Stimulated activated CD4-positive, alpha-beta T cell treated with anti-CD3 and anti-CD28 coated beads, Interleukin-15, amount 100 ng/mL, for 48 hours (primary cell): Measurements from ENCODE around the gene DLL4.

Source experiments
- DNase-seq, 2 donors: peaks; one replicate each; pipeline ENCODE4 v3.0.0-alpha.2; 2020; ENCODE audit warnings: low read depth in 2 of 2

Gene DLL4

DNA sequence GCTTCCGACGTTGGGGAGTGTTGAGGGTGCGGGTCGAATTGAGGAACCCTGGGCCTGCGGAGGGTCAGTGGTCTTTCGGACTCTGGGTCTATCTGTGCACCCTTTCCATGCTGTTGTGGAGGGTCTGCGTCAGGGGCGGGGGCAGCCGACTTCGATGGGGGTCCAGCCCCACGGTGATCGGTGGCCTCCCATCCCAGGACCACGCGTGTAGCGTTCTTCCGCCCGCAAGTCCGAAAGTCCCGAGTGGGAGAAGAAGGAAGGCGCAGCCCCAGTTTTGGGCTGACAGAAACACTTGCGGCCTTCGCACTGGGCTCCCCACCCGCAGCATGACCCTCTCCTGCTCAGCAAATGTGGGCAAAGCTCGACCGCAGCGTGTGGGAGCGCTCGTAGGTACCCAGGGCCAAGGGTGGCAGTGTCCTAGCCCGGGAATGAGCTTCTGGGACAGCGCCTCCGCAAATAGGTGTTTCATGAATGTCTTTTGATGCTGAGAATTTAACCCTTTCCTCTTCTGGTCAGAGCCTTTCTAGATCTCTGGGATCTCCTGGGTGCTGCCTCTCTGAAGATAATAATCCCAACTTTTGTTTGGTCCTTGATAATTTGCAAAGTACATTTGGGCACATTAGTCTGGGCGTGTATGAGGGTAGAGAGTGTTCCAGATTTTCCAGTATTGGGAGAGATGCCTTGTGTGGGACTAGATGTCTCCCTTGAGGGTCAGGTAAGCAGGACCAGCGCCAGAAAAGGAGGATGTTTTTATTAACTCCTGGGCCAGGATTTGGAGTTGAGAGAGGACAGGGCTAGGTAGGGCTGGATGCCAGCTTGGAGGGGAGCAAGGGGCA, 2.3 kb upstream of the DLL4 start:
- DNase-seq = no peak

DNA sequence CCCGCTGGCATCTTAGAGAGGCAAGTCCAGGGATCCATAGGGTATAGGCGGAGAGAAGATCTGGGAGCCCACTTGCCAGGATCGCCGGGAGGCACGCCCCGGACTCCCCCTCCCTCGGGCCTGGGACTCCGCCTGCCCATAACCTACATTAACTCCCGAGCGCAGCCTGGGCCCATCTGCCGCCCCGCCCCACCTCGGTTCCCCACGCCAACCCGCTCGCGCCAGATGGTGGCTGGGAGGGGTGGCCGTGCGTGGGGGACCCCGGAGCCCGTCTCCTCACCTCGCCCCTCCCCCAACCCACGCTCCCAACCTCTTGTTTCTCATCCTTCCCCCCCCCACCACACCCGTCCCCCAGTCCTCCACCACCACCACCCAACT, 1.7 kb upstream of the DLL4 start:
- DNase-seq = no peak

DNA sequence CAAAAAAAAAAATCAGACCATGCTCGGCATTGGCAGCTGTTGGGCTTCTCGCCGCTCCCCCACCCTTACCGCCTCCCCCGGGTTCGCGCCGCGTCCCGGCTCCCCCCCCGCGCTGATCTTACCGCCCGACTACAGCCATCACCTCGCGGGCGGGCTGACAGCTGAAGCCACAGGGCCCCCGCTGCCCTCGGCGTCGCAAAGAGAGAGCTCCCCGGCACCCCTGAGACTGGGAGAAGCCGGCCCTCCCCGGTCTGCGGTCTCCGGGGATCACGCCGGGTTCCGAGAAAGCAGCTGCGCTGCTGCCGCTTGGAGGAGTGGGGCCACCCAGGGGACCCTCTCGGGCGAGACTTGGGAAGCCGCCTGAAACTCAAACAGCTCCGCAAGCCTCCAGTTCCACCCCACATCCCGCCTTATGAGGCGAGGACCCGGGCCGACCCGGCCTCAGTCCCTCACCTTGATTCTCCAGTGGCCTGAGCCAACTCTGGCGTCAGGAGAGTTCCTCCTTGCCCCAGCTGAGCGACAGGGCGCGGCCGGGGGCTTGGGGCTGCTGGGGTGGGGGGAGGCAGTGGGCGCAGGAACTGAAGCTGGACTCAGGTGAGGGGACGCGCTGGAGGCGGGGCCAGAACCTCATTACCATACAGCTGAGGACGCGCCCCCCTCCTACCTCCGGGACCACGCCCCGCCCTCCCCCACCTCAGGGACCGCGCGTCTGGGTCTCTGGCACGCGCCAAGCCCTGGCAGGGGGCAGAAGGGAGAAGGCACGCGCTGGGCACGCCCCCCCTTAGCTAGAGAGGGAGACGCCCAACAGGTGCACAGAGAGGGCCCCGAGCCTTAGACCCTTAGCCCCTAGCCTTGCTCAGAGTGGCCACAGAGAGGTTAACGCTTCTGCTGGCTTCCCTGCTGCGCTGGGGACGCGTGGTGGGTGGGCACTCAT, 1.0 kb upstream of the DLL4 start:
- no peak for DNase-seq

DNA sequence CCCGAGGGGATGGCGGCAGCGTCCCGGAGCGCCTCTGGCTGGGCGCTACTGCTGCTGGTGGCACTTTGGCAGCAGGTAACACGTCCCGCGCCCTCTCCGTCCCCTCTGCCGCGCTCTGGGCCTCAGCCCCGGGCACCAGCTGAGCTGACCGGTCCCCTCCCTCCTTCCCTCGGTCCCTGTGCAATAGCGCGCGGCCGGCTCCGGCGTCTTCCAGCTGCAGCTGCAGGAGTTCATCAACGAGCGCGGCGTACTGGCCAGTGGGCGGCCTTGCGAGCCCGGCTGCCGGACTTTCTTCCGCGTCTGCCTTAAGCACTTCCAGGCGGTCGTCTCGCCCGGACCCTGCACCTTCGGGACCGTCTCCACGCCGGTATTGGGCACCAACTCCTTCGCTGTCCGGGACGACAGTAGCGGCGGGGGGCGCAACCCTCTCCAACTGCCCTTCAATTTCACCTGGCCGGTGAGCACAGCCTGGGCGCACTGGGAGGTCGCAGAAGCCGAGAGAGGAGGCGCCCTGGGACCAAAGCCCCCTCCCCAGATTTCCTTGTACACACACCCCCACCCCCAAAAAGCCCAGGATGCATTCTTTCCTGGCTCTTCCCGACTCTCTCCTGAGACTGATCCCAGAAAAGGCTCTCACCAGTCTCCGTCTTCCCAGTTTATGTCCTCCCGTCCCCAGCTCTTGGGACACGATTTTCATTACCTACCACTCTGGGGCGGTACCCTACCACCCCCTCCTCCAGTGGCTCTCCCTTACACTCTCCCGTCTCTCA, 705 bp downstream of the DLL4 start:
- no peak for DNase-seq

DNA sequence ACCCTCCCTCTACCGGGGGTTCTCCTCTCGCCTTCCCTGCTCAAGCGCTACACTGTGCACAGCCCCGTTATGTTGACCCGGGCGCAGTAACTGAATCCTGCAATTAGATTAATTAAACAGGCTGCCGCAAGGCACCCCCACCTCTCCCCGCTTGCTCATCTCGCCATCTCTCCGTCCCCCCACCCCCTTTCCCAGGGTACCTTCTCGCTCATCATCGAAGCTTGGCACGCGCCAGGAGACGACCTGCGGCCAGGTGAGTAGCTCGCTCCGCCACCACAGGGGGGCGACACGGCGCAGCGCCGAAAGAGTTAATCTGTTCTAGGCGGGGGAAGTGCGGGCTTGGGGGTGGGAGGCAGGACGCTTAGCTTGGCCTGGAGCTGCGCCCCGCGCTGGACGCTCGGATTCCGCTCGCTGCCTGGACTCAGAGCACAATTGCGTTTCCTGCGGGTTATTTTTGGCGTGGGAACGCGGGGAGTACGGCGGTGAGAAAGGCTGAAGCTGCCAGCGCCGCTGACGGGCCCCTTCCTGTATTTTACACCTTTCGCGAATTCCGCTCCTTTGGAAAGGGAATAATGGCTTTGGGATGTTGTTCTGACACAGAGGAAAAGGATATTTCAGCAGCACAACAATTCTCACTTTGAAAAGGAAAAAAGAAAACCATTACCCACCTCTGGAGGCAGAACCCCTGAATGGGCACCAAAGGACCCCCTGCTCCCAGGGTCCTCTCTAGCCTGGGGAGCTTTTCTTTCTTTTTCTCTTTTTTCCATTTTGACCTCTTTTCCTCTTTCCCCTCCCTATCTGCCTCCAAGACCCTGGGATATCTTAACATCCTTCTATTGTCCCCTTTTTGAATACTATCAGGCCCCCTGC, 1.5 kb downstream of the DLL4 start:
- peak in 1 of 2 donors; percentile 44 for DNase-seq

DNA sequence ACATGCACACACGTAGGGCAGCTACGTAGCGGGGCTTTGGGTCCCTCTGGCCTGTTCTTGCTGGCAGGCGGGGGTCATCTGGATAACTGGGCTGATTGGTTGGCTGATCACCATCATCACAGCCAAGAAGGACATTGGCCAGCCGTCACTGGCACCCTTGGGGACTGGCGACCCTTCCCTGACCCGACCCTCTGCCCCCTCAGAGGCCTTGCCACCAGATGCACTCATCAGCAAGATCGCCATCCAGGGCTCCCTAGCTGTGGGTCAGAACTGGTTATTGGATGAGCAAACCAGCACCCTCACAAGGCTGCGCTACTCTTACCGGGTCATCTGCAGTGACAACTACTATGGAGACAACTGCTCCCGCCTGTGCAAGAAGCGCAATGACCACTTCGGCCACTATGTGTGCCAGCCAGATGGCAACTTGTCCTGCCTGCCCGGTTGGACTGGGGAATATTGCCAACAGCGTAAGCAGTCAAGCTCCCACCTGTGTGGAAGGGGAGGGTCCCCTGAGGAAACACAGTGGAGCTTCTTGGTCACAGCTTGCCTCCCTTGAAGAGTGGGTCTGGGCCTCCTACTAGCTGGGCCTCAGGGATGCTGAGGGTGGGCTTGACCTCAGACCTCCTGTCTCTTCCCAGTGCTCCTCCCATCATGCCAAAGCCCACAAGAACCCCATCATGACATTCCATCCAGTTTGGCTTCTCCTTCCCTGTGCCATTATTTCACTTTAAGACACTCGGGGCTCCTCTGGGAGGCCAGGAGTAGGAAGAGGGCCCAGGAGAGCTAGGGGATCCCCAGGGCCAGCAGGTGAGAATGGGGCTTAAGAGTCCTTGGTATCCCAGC, 2.4 kb downstream of the DLL4 start:
- DNase-seq = no peak

DNA sequence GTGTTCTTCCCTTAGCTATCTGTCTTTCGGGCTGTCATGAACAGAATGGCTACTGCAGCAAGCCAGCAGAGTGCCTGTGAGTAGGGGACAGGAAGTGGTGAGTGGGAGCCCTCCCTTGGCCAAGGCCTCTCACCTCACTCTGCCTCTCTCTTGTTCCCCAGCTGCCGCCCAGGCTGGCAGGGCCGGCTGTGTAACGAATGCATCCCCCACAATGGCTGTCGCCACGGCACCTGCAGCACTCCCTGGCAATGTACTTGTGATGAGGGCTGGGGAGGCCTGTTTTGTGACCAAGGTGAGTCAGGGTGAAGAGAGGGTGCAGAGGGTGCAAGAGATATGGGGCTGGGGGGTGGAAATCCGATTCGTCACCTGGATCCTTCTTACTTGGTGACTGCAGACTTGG, 3.0 kb downstream of the DLL4 start:
- no peak for DNase-seq

DNA sequence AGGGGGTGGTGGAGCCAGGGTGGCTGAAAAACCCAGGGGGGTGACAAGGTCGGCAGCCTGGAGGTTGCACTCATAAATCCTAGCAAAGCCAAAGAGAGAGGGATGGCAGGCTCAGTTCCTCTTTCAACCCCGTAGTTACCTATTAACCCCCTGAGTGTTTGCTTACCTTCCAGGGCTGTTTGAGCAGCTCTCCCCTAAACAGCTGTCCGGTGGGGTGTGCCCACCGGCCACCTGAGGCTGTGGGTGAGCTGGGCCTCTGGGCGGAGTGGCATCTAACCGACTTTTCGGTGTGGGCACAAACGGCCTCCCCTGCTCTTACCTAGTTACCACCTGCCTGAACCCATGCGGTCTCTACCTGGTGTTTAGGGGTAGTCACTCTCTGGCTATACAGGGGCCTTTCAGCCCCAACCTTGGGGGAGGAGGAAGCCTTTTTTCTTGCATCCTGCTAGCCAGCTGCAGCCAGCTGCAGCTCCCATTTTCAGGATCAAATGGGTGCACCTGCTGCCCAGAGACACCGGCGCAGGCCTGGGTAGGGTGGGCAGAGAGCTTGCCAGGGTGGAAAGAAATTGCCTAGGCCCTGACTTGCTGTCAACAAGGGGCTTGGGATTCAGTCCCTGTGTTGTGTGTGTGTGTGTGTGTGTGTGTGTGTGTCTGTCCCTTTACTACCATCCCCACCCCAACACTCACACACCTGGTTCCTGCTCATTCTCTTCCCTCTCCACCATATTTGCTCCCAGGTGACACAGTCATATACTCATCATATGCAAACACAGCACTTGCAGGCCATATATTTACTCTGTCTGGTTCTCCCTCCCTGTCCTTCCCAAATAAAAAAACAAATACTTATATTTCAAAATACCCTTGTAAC, 3.7 kb downstream of the DLL4 start:
- no peak for DNase-seq

DNA sequence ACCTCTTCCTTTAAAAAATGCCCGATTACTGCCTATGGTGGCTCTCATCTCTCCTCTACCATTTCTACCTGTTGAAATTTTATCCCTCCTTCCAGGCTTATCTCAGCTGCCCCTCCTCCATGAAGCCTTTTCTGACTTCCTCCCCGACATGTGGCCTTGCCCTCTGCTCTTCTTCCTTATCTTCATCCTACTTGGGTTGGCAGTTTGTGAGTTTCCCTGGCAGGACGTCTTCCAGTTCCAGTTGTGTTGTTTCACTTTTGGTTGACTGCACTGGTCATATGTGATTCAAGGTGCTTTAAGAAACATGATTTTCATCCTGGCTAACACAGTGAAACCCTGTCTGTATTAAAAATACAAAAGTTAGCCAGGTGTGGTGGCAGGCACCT, 4.4 kb downstream of the DLL4 start:
- DNase-seq = no peak

DNA sequence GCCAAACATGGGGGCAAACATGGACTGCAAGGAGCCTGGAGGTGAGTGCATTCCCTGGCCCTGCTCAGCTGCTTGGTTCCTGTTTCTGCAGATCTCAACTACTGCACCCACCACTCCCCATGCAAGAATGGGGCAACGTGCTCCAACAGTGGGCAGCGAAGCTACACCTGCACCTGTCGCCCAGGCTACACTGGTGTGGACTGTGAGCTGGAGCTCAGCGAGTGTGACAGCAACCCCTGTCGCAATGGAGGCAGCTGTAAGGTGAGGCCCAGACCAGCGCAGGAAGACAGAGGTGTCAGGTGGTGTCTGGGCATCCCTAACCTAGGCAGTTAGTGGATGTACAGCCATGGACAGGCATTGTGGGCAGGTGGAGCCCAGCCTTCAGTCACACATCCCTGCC, 5.3 kb downstream of the DLL4 start:
- no peak for DNase-seq

DNA sequence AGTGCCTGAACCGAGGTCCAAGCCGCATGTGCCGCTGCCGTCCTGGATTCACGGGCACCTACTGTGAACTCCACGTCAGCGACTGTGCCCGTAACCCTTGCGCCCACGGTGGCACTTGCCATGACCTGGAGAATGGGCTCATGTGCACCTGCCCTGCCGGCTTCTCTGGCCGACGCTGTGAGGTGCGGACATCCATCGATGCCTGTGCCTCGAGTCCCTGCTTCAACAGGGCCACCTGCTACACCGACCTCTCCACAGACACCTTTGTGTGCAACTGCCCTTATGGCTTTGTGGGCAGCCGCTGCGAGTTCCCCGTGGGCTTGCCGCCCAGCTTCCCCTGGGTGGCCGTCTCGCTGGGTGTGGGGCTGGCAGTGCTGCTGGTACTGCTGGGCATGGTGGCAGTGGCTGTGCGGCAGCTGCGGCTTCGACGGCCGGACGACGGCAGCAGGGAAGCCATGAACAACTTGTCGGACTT, 7.1 kb downstream of the DLL4 start:
- no peak for DNase-seq

DNA sequence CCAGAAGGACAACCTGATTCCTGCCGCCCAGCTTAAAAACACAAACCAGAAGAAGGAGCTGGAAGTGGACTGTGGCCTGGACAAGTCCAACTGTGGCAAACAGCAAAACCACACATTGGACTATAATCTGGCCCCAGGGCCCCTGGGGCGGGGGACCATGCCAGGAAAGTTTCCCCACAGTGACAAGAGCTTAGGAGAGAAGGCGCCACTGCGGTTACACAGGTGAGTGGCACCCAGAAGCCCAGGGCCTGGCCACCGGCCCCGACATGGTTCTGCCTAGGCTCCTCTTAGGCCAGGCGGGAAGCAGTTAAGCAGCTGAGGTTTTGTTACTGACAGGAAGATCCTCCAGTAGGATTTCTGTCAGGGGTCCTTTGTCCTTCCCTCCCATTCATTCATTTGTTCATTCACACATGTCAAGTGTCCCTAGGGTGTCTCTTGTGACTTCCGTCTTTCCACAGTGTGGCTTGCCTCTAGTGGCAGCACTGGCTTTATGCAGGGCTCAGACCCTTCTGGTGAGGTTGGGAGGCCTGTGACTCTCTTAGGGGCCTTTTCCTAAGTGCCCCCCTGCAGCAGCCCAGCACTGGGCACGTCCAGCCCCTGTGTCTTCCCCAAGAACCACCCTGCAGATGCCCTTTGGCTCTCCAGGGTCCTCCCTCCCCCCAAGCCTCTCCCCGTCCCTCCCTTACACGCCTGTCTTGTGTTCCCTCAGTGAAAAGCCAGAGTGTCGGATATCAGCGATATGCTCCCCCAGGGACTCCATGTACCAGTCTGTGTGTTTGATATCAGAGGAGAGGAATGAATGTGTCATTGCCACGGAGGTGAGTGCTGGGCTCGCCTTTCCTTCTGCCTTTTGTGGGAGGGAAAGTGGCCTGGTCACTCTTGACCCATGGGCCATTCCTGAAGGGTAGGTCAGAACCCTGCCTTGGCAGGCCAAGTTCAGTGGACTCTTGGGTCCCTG, 7.8 kb downstream of the DLL4 start:
- DNase-seq = no peak

DNA sequence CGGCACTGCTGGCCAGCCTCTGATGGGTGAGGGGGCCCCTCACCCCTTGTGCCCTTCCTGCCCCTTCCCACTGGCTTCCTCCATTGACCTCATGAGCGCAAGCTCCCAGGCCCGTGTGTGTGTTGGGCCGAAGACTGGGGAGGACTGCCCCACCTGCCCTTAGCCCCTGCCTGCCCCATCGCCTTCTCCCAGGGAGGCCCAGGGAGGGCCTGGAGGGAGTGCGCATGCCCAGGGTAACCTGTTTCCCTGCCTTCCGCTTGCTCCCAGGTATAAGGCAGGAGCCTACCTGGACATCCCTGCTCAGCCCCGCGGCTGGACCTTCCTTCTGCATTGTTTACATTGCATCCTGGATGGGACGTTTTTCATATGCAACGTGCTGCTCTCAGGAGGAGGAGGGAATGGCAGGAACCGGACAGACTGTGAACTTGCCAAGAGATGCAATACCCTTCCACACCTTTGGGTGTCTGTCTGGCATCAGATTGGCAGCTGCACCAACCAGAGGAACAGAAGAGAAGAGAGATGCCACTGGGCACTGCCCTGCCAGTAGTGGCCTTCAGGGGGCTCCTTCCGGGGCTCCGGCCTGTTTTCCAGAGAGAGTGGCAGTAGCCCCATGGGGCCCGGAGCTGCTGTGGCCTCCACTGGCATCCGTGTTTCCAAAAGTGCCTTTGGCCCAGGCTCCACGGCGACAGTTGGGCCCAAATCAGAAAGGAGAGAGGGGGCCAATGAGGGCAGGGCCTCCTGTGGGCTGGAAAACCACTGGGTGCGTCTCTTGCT, 8.8 kb downstream of the DLL4 start:
- DNase-seq = no peak

DNA sequence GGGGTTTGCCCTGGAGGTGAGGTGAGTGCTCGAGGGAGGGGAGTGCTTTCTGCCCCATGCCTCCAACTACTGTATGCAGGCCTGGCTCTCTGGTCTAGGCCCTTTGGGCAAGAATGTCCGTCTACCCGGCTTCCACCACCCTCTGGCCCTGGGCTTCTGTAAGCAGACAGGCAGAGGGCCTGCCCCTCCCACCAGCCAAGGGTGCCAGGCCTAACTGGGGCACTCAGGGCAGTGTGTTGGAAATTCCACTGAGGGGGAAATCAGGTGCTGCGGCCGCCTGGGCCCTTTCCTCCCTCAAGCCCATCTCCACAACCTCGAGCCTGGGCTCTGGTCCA, 9.4 kb downstream of the DLL4 start:
- DNase-seq = no peak

DNA sequence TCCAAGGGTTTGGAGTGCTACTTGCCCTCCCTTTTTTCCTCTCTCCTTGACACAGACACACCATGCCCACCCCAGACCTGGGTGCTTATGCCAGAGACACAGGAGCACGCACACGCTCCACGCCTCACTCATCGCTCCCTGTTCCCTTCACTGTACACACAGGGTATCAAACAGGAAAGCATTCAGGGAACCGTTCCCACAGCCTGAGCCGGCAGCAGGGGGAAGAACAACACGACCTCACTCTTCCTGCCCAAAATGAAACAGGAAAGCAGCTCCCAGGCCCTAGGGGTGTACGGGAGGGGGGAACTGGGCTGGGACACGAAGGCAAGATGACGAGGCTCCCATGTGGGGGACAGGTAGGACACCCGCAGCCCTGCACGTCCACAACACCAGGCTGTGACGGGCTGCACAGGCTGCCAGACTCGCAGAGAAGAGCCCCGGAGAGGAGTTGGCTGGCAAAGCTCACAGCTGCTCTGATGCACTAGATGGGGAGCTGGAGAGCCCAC, 11.2 kb downstream of the DLL4 start:
- no peak for DNase-seq

DNA sequence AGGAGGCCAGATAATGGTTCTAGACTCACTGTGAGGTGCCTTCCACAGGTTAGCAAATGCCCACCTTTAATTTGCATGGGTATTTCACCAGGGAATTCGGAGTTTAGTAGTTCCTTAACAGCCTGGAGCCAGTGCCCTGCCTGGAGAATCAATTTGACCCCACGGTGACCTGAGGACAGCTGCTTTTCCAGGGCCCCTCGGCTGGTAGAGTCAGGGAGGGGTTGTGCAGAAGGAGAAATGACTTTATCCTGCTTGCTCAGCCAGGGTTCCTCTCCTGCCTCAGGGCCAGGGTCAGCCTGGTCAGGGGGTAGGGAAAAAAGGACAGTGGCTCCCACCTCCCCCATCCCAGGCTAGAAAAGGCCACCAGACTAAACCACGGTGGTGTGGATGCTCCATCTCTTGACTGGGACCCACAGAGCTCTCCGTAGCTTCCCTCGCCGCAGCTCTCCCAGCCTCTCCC, 12.0 kb downstream of the DLL4 start:
- DNase-seq = no peak
